ENCODE results near the gene RBMS3. TPM values are rescaled to one million over a fixed set of nuclear protein-coding genes. Genes with fewer than 3 reads are reported as not detected.
"Not testable (repeated sequence)": the region's sequence is repeated elsewhere in the genome, so short reads cannot be mapped to it uniquely, and the experiment has no call there.

The RBMS3 gene
- total RNA-seq (2021) = 5.0 to 8.7 TPM (median 6.7 TPM) in 3 replicates
- Bru-seq, nascent RNA = percentile 47 among the genes with signal in this experiment
- long read RNA-seq, experiment 1, partial matches to known transcripts = 3 of 19 reads
- long read RNA-seq, experiment 1, other reads (novel, unspliced or antisense) = 14 of 19 reads
- long read RNA-seq, experiment 2, partial matches to known transcripts = 0 of 5 reads
- long read RNA-seq, experiment 2, other reads (novel, unspliced or antisense) = 4 of 5 reads
- long read RNA-seq, experiment 3, partial matches to known transcripts = 2 of 2 reads
- long read RNA-seq, experiment 3, other reads (novel, unspliced or antisense) = 0 of 2 reads

DNA sequence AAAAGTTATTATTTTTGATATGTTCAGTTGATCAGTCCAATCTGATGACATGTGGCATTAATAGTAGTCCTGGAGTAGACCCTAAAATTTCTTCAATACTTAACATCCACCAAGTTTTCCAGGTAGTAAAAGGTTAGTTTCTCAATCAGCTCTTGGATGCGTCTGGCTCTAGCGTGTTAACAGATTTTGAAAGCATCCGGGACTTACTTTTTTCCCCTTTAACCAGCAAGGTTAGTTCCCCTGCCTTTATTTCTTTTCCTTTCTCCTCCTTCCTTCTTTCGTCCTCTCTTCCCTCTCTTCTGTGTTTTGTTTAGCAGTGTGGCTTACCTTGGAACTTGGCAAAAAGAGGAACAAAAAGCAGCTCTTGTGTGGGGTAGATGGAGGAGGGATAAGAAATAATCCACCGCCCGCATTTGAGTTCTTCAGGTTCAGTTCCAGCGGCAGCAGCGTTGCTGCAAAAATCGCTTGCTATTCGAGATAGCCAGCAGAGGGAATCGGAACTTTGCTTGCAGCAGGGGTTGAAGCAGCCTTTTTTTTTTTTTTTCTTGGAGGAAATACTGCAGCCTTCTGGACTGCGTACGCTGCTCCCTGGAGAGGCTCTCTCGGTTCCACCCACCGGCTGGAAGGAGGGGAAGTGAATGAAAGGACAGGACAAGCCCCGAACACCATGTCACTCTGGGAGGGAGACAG is at the start of gene RBMS3:
RBMS3 (plus strand) TSS at position 668 of the 690 bp plus-strand sequence.
- DNase-seq (ENCODE audit: low spot score) = peak; percentile 68
- no peak for TF ChIP-seq PRRX2 (CRISPR knock-in tag; IDR thresholded peaks at IDR 0.05)
- TF ChIP-seq KAT7 (CRISPR knock-in tag; IDR thresholded peaks at IDR 0.05; ENCODE audit: borderline replicate concordance) = no peak
- TF ChIP-seq FOXJ3 (CRISPR knock-in tag; IDR thresholded peaks at IDR 0.05; ENCODE audit: borderline replicate concordance) = no peak
- no peak for TF ChIP-seq TEAD4 (CRISPR knock-in tag; IDR thresholded peaks at IDR 0.05)
- peak; percentile 80; the same call in 1 of the 2 replicates for TF ChIP-seq ZNF512 (CRISPR knock-in tag; IDR thresholded peaks at IDR 0.05; ENCODE audit: borderline replicate concordance)
- H3K9me3 Mint-ChIP-seq = no peaks in the 10 kb centered on the region
- no peaks in the 10 kb centered on the region for H3K36me3 Mint-ChIP-seq
- H3K27me3 Mint-ChIP-seq (ENCODE audit: low read depth) = no peaks in the 10 kb centered on the region
- H3K27ac Mint-ChIP-seq = peak within 1 kb of the TSS; percentile 96
- peaks cover 68% of the 10 kb centered on the region for H3K4me1 Mint-ChIP-seq
- ChIA-PET CTCF (interaction anchor here (0.6 to 1.1 kb wide), 4 partner anchors 9 to 1470 kb away, joined by 3 to 5 read pairs (median 3); no protein-coding TSS in a partner anchor), POLR2A (interaction anchor here (0.7 kb wide), 2 partner anchors 10 to 1843 kb away, joined by 4 to 5 read pairs; no protein-coding TSS in a partner anchor)
- peak; percentile 82 for ATAC-seq
- H3K4me3 Mint-ChIP-seq = peak within 1 kb of the TSS; percentile 78

DNA sequence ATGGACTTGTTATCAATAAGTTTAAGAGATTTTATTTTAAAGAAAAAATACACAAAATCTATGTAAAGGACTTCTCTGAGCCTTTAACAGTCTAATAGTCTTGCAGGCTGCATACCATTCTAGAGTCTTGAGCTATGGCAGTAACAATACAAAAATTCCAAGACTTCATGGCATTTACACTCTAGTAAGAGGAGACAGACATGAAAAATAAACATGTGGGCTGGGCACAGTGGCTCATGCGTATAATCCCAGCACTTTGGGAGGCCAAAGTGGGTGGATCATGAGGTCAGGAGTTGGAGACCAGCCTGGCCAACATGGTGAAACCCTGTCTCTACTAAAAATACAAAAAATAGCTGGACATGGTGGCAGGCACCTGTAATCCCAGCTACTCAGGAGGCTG is 47.7 kb upstream of the RBMS3 start:
- H3K9me3 Mint-ChIP-seq; DNase-seq (ENCODE audit: low spot score); CTCF ChIA-PET; POLR2A ChIA-PET; H3K4me3 Mint-ChIP-seq; H3K36me3 Mint-ChIP-seq; H3K27me3 Mint-ChIP-seq (ENCODE audit: low read depth); H3K27ac Mint-ChIP-seq; H3K4me1 Mint-ChIP-seq: not testable (repeated sequence)
- ATAC-seq = 0 out of 2 replicates have a peak, but pooled peaks have one; percentile 16

DNA sequence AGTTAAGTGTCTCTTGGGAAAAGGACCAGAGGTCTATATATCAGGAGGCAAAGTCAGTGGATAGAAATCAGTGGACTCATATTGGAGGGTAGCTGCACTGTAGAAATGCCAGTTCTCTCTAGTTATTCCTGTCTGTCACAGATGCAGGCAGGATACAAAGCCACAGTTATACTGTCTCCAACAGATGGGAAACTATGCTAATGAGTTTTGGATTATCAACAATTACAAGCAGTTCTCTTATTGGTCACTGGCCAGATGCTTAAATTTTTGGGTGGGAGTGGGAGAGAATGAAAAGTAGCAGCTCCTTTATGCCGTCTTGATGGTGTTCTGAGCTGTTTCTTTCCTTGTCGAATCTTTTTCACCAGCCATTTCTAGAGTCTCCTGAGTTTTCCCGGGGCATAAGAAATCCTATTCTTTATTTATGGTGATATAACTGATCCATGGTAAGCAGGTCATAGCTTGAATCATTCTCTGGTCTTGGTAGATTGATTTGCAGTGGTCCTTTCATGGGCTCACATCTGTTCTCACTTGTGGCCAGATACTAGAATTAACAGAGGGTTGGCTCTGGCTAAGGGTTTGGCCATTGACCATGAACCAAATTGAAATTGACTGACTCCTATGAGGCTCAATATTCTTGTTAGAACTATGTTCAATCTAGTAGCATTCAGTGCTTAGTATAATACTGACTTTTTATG is 44.6 kb upstream of the RBMS3 start:
- CTCF ChIA-PET = no interaction called here
- Mint-ChIP-seq H3K4me3 (no peak overlapping the region), H3K36me3 (peaks cover under 1% of the 10 kb centered on the region; the same call in 1 of the 2 replicates), H3K4me1 (peaks cover 31% of the 10 kb centered on the region), H3K27ac (no peak overlapping the region), H3K27me3 (ENCODE audit: low read depth) (no peaks in the 10 kb centered on the region), H3K9me3 (peaks cover 10% of the 10 kb centered on the region)
- DNase-seq (ENCODE audit: low spot score) (no peak), ATAC-seq (no peak)
- POLR2A ChIA-PET = no interaction called here
- TF ChIP-seq ZNF425 (CRISPR knock-in tag; conservative IDR thresholded peaks at IDR 0.05) = no peak
- TF ChIP-seq, protein P1, sequence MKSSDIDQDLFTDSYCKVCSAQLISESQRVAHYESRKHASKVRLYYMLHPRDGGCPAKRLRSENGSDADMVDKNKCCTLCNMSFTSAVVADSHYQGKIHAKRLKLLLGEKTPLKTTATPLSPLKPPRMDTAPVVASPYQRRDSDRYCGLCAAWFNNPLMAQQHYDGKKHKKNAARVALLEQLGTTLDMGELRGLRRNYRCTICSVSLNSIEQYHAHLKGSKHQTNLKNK (CRISPR knock-in tag; IDR thresholded peaks at IDR 0.05) = no peak
- no peak for TF ChIP-seq JUN (CRISPR knock-in tag; IDR thresholded peaks at IDR 0.05)
- TF ChIP-seq, protein P2, sequence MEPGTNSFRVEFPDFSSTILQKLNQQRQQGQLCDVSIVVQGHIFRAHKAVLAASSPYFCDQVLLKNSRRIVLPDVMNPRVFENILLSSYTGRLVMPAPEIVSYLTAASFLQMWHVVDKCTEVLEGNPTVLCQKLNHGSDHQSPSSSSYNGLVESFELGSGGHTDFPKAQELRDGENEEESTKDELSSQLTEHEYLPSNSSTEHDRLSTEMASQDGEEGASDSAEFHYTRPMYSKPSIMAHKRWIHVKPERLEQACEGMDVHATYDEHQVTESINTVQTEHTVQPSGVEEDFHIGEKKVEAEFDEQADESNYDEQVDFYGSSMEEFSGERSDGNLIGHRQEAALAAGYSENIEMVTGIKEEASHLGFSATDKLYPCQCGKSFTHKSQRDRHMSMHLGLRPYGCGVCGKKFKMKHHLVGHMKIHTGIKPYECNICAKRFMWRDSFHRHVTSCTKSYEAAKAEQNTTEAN (CRISPR knock-in tag; IDR thresholded peaks at IDR 0.05) = no peak
- TF ChIP-seq ZNF138 (CRISPR knock-in tag; conservative IDR thresholded peaks at IDR 0.05) = no peak
- no peak for TF ChIP-seq EMX1 (CRISPR knock-in tag; IDR thresholded peaks at IDR 0.05)
- TF ChIP-seq, protein P3, sequence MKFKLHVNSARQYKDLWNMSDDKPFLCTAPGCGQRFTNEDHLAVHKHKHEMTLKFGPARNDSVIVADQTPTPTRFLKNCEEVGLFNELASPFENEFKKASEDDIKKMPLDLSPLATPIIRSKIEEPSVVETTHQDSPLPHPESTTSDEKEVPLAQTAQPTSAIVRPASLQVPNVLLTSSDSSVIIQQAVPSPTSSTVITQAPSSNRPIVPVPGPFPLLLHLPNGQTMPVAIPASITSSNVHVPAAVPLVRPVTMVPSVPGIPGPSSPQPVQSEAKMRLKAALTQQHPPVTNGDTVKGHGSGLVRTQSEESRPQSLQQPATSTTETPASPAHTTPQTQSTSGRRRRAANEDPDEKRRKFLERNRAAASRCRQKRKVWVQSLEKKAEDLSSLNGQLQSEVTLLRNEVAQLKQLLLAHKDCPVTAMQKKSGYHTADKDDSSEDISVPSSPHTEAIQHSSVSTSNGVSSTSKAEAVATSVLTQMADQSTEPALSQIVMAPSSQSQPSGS (CRISPR knock-in tag; IDR thresholded peaks at IDR 0.05; ENCODE audit: borderline replicate concordance, low read depth) = no peak
- no peak for TF ChIP-seq ATF1 (CRISPR knock-in tag; IDR thresholded peaks at IDR 0.05)
- no peak for TF ChIP-seq ZNF416 (CRISPR knock-in tag; IDR thresholded peaks at IDR 0.05)
- TF ChIP-seq, protein P4, sequence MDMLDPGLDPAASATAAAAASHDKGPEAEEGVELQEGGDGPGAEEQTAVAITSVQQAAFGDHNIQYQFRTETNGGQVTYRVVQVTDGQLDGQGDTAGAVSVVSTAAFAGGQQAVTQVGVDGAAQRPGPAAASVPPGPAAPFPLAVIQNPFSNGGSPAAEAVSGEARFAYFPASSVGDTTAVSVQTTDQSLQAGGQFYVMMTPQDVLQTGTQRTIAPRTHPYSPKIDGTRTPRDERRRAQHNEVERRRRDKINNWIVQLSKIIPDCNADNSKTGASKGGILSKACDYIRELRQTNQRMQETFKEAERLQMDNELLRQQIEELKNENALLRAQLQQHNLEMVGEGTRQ (CRISPR knock-in tag; IDR thresholded peaks at IDR 0.05) = no peak
- TF ChIP-seq NFE2L1 (CRISPR knock-in tag; IDR thresholded peaks at IDR 0.05) = no peak

Measured in WTC11 (cell line).